ENCODE results near the gene VCPKMT. TPM values are rescaled to one million over a fixed set of nuclear protein-coding genes. Genes with fewer than 3 reads are reported as not detected.
"Not testable (repeated sequence)": the region's sequence is repeated elsewhere in the genome, so short reads cannot be mapped to it uniquely, and the experiment has no call there.

Gene VCPKMT
- total and polyA plus RNA-seq, 3 donors from 2014 or later = 8.5 to 14.5 (median 10.2) TPM

GRCh38 chr14:50083467-50084337 lies 32.7 kb downstream of the VCPKMT start:
- H3K27ac ChIP-seq = no peak overlapping the region

GRCh38 chr14:50082784-50083466 lies 33.4 kb downstream of the VCPKMT start:
- no peak for DNase-seq
- no peak for TF ChIP-seq POLR2A (IDR thresholded peaks at IDR 0.05)
- TF ChIP-seq CTCF (IDR thresholded peaks at IDR 0.05) = no peak
- no peak overlapping the region for H3K27ac ChIP-seq

More at GRCh38 chr14:50083467-50084337, 32.7 kb downstream of the VCPKMT start:
- intact Hi-C loops (cut with DNase I; ENCODE audit: low total_unique reads) = no loop called here
- no peak overlapping the region for H3K4me3 ChIP-seq
- no peaks in the 10 kb centered on the region for H3K27me3 ChIP-seq
- TF ChIP-seq POLR2A (IDR thresholded peaks at IDR 0.05) (no peak), CTCF (IDR thresholded peaks at IDR 0.05) (no peak)
- H3K9me3 ChIP-seq = no peaks in the 10 kb centered on the region
- DNase-seq = no peak
- no peaks in the 10 kb centered on the region for H3K4me1 ChIP-seq
- 76 to 83% methylated on average over 11 to 17 of the region's 17 CpGs for WGBS, 2 donors
- no peaks in the 10 kb centered on the region for H3K36me3 ChIP-seq (ENCODE audit: low read depth, missing control alignments)

GRCh38 chr14:50082308-50082742 lies 34.0 kb downstream of the VCPKMT start:
- intact Hi-C loops (cut with DNase I; ENCODE audit: low total_unique reads) = no loop called here
- Histone ChIP-seq H3K9me3 (no peaks in the 10 kb centered on the region), H3K27me3 (no peaks in the 10 kb centered on the region), H3K27ac (no peak overlapping the region), H3K4me1 (no peaks in the 10 kb centered on the region), H3K4me3 (no peak overlapping the region), H3K36me3 (ENCODE audit: low read depth, missing control alignments) (no peaks in the 10 kb centered on the region)
- TF ChIP-seq POLR2A (IDR thresholded peaks at IDR 0.05) (no peak), CTCF (IDR thresholded peaks at IDR 0.05) (no peak)
- WGBS, 2 donors = 78 to 84% methylated on average over 8 of the region's 8 CpGs
- DNase-seq = no peak

More at GRCh38 chr14:50082784-50083466, 33.4 kb downstream of the VCPKMT start:
- H3K4me3 ChIP-seq = no peak overlapping the region
- no peaks in the 10 kb centered on the region for H3K9me3 ChIP-seq
- H3K27me3 ChIP-seq = no peaks in the 10 kb centered on the region
- H3K4me1 ChIP-seq = no peaks in the 10 kb centered on the region
- intact Hi-C loops (cut with DNase I; ENCODE audit: low total_unique reads) = no loop called here
- no peaks in the 10 kb centered on the region for H3K36me3 ChIP-seq (ENCODE audit: low read depth, missing control alignments)
- WGBS, 2 donors = 85 to 91% methylated on average over 10 of the region's 10 CpGs

- H3K4me1 ChIP-seq; DNase-seq; H3K9me3 ChIP-seq; H3K27me3 ChIP-seq; H3K36me3 ChIP-seq (ENCODE audit: low read depth, missing control alignments); intact Hi-C loops (cut with DNase I; ENCODE audit: low total_unique reads); H3K27ac ChIP-seq; H3K4me3 ChIP-seq: not testable (repeated sequence)
- WGBS, 2 donors = 91 to 100% methylated on average over 1 of the region's 1 CpG
These were observed 37.3 kb downstream of the VCPKMT start for GRCh38 chr14:50079103-50079502.

GRCh38 chr14:50073663-50074062 lies 42.7 kb downstream of the VCPKMT start:
- H3K36me3 ChIP-seq (ENCODE audit: low read depth, missing control alignments); H3K4me3 ChIP-seq; DNase-seq; H3K9me3 ChIP-seq; H3K27me3 ChIP-seq; intact Hi-C loops (cut with DNase I; ENCODE audit: low total_unique reads); H3K4me1 ChIP-seq; H3K27ac ChIP-seq: not testable (repeated sequence)
- 51 to 78% methylated on average over 14 to 23 of the region's 32 CpGs for WGBS, 2 donors
